Mesendoderm (in vitro differentiated cells): Measurements from ENCODE around the gene RPL27A.

ENCODE experiments used
- DNase-seq: peaks from one replicate; pipeline ENCODE4 v3.0.0; 2013
- H2AK5ac ChIP-seq: 2 replicates; pipeline ENCODE4 v1.6.1; 2013; ENCODE audit warnings: low read length, inconsistent platforms
- H2BK120ac ChIP-seq: 2 replicates; pipeline ENCODE4 v1.6.1; 2013; ENCODE audit warnings: low read depth, mild to moderate bottlenecking, low read length, moderate library complexity, mixed read lengths
- H2BK15ac ChIP-seq: replicated peaks from 2 replicates; pipeline ENCODE4 v1.6.1; 2013; ENCODE audit warnings: low read depth, mild to moderate bottlenecking, moderate library complexity
- H2BK5ac ChIP-seq: 2 replicates; pipeline ENCODE4 v1.6.1; 2013; ENCODE audit warnings: low read length, inconsistent platforms
- H3K18ac ChIP-seq: 2 replicates; pipeline ENCODE4 v1.6.1; 2013; ENCODE audit warnings: mild to moderate bottlenecking, low read length, mixed read lengths
- H3K23ac ChIP-seq: one replicate; pipeline ENCODE4 v1.6.1; 2013; ENCODE audit warnings: low read length
- H3K27ac ChIP-seq: 2 replicates; pipeline ENCODE4 v1.5.1; 2013; ENCODE audit warnings: low read depth, mild to moderate bottlenecking, inconsistent platforms, low read length, moderate library complexity
- H3K27me3 ChIP-seq: 2 replicates; pipeline ENCODE4 v1.6.1; 2013; ENCODE audit warnings: low read length, control low read depth, mild to moderate bottlenecking, inconsistent platforms; ENCODE audit not compliant: insufficient read depth, poor library complexity
- H3K36me3 ChIP-seq: 2 replicates; pipeline ENCODE4 v1.6.1; 2013; ENCODE audit warnings: low read length, inconsistent platforms; ENCODE audit not compliant: control insufficient read depth, insufficient read depth
- H3K4ac ChIP-seq: one replicate; pipeline ENCODE4 v1.6.1; 2013; ENCODE audit warnings: low read depth, mild to moderate bottlenecking, low read length, moderate library complexity
- H3K4me1 ChIP-seq: 2 replicates; pipeline ENCODE4 v1.6.1; 2013; ENCODE audit warnings: low read depth, low read length, inconsistent platforms; ENCODE audit not compliant: control insufficient read depth
- H3K4me2 ChIP-seq: 2 replicates; pipeline ENCODE4 v1.6.1; 2013; ENCODE audit warnings: low read length
- H3K4me3 ChIP-seq: 2 replicates; pipeline ENCODE4 v1.5.1; 2013; ENCODE audit warnings: mild to moderate bottlenecking, low read length
- H3K56ac ChIP-seq: one replicate; pipeline ENCODE4 v1.6.1; 2013; ENCODE audit warnings: low read length
- H3K79me1 ChIP-seq: 2 replicates; pipeline ENCODE4 v1.6.1; 2013; ENCODE audit warnings: low read length, inconsistent platforms
- H3K79me2 ChIP-seq: 2 replicates; pipeline ENCODE4 v1.6.1; 2013; ENCODE audit warnings: mild to moderate bottlenecking, low read length; ENCODE audit not compliant: control insufficient read depth, insufficient read depth
- H3K9ac ChIP-seq: 2 replicates; pipeline ENCODE4 v1.6.1; 2013; ENCODE audit warnings: low read length, inconsistent platforms
- H4K5ac ChIP-seq: one replicate; pipeline ENCODE4 v1.6.1; 2013; ENCODE audit warnings: low read length
- H4K8ac ChIP-seq: one replicate; pipeline ENCODE4 v1.6.1; 2013; ENCODE audit warnings: low read depth, mild to moderate bottlenecking, control low read depth, low read length, moderate library complexity
- WGBS: extraction: QIAGEN DNeasy Blood & Tissue Kit; methylation state at CpG from one replicate; pipeline ENCODE4 v1.1.7; 2013; ENCODE audit warnings: low lambda C conversion rate, missing lambda C conversion rate; ENCODE audit not compliant: insufficient coverage; ENCODE audit errors: extremely low coverage; 5-methylcytosine and 5-hydroxymethylcytosine counted together

RPL27A gene

GRCh38 chr11:8717876-8718753 is 35.5 kb downstream of the RPL27A start:
- Histone ChIP-seq H2BK5ac (peak overlapping the region; percentile 28), H3K4me2 (no peak overlapping the region), H3K27ac (peak overlapping the region; percentile 57), H3K27me3 (no peaks in the 10 kb centered on the region), H3K23ac (peak overlapping the region; percentile 25), H2BK120ac (no peak overlapping the region), H3K4me3 (no peak overlapping the region), H3K18ac (peak overlapping the region; percentile 69), H2BK15ac (no peak overlapping the region), H4K8ac (no peak overlapping the region), H3K4me1 (peaks cover 43% of the 10 kb centered on the region), H3K79me2 (no peaks in the 10 kb centered on the region), H3K56ac (peak overlapping the region; percentile 78), H3K79me1 (no peaks in the 10 kb centered on the region), H3K9ac (peak overlapping the region; percentile 12), H4K5ac (no peak overlapping the region), H3K36me3 (no peaks in the 10 kb centered on the region), H3K4ac (peak overlapping the region; percentile 73), H2AK5ac (peak overlapping the region; percentile 53)
- peak; percentile 85 for DNase-seq
- no CpG with 5 or more reads among the region's 11 CpGs for WGBS

- WGBS = no CpG with 5 or more reads among the region's 4 CpGs
- Histone ChIP-seq H3K4ac (peak overlapping the region; percentile 64), H3K4me3 (no peak overlapping the region), H4K8ac (no peak overlapping the region), H3K79me1 (no peaks in the 10 kb centered on the region), H3K4me2 (no peak overlapping the region), H2AK5ac (peak overlapping the region; percentile 96), H3K4me1 (peaks cover 40% of the 10 kb centered on the region), H3K36me3 (no peaks in the 10 kb centered on the region), H3K27ac (peak overlapping the region; percentile 57), H3K79me2 (no peaks in the 10 kb centered on the region), H2BK5ac (peak overlapping the region; percentile 91), H3K23ac (no peak overlapping the region), H2BK15ac (no peak overlapping the region), H2BK120ac (no peak overlapping the region), H3K56ac (peak overlapping the region; percentile 46), H3K9ac (no peak overlapping the region), H3K27me3 (no peaks in the 10 kb centered on the region), H3K18ac (peak overlapping the region; percentile 69), H4K5ac (no peak overlapping the region)
- peak; percentile 88 for DNase-seq
Observed at GRCh38 chr11:8719211-8719649, 36.6 kb downstream of the RPL27A start.

GRCh38 chr11:8719721-8720120 is 37.1 kb downstream of the RPL27A start:
- no peak for DNase-seq
- Histone ChIP-seq H3K4ac (no peak overlapping the region), H3K4me1 (peaks cover 40% of the 10 kb centered on the region), H4K8ac (no peak overlapping the region), H2BK5ac (peak overlapping the region; percentile 44), H4K5ac (no peak overlapping the region), H3K56ac (peak overlapping the region; percentile 46), H3K36me3 (no peaks in the 10 kb centered on the region), H3K27me3 (no peaks in the 10 kb centered on the region), H3K9ac (peak overlapping the region; percentile 14), H3K79me1 (no peaks in the 10 kb centered on the region), H3K4me2 (no peak overlapping the region), H3K18ac (peak overlapping the region; percentile 10), H3K23ac (peak overlapping the region; percentile 36), H2BK120ac (no peak overlapping the region), H2BK15ac (no peak overlapping the region), H3K79me2 (no peaks in the 10 kb centered on the region), H3K4me3 (no peak overlapping the region), H2AK5ac (peak overlapping the region; percentile 96), H3K27ac (no peak overlapping the region)
- no CpG with 5 or more reads among the region's 3 CpGs for WGBS

GRCh38 chr11:8720352-8720751 is 37.8 kb downstream of the RPL27A start:
- Histone ChIP-seq H3K79me1 (no peaks in the 10 kb centered on the region), H2AK5ac (no peak overlapping the region), H2BK120ac (no peak overlapping the region), H2BK5ac (no peak overlapping the region), H3K56ac (no peak overlapping the region), H3K27ac (peak overlapping the region; percentile 48), H3K36me3 (no peaks in the 10 kb centered on the region), H3K27me3 (no peaks in the 10 kb centered on the region), H4K8ac (no peak overlapping the region), H3K9ac (no peak overlapping the region), H3K4me1 (peaks cover 40% of the 10 kb centered on the region), H3K4me2 (no peak overlapping the region), H3K4ac (peak overlapping the region; percentile 26), H3K18ac (no peak overlapping the region), H3K79me2 (no peaks in the 10 kb centered on the region), H2BK15ac (no peak overlapping the region), H4K5ac (no peak overlapping the region), H3K4me3 (no peak overlapping the region), H3K23ac (no peak overlapping the region)
- DNase-seq = no peak
- no CpG with 5 or more reads among the region's 3 CpGs for WGBS

- Histone ChIP-seq H3K36me3 (no peaks in the 10 kb centered on the region), H3K27ac (peak overlapping the region; percentile 48), H3K27me3 (no peaks in the 10 kb centered on the region), H3K56ac (peak overlapping the region; percentile 66), H3K4me2 (no peak overlapping the region), H3K79me2 (no peaks in the 10 kb centered on the region), H2BK5ac (peak overlapping the region; percentile 76), H3K23ac (no peak overlapping the region), H3K4me1 (peaks cover 40% of the 10 kb centered on the region), H2BK120ac (peak overlapping the region; percentile 1), H3K4ac (peak overlapping the region; percentile 26), H3K9ac (peak overlapping the region; percentile 18), H4K5ac (no peak overlapping the region), H2AK5ac (peak overlapping the region; percentile 81), H3K4me3 (no peak overlapping the region), H2BK15ac (no peak overlapping the region), H3K79me1 (no peaks in the 10 kb centered on the region), H3K18ac (peak overlapping the region; percentile 32), H4K8ac (no peak overlapping the region)
- WGBS = no CpG with 5 or more reads among the region's 5 CpGs
- DNase-seq = peak; percentile 87
Observed at GRCh38 chr11:8720868-8721608, 38.4 kb downstream of the RPL27A start.
